ENCODE measurements around the gene RPL7A. TPM values are rescaled to one million over a fixed set of nuclear protein-coding genes. Genes with fewer than 3 reads are reported as not detected.

RPL7A gene
- 2,199 and 3,178 TPM in 2 replicates for total RNA-seq

DNA sequence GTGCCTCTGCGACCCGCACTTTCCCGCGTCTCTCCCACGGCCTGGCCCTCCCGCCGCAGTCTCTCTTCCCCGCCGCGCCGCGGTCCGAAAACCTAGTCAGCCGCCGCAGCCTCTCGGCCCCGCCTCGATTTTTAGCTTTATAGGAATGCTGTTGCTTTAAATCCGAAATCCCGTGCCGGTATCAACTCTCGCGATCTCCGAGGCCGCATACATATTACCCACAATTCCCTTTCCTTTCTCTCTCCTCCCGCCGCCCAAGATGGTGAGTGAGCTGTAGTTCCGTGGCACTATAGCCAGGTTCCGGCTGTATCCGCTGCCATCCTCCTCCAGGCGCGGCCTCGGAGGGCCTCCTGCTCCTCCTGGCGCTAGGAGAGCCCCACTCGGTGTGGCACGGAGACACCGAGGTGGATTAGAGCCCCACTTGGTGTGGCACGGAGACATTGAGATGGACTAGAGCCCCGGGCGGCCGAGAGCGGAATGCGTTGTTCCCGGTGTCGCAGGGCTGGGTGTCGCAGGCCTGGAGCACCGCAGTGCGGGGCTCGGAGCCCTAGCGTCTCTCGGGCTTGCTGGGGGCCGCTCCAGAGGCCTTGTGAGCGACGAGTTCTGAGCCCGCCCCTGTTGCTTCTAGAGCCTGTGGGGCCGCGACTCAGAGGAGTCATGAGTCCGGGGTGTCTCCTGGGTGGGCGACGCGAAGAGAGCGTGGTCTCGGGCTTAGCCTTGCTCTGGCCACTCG lies at the start of gene RPL7A, which contains the start of gene MED22:
Gene RPL7A, plus strand, starts transcription at position 234 of the 733 bp plus-strand sequence. Its CDS starts 26 bp downstream, at position 260.
Gene MED22, minus strand, starts transcription at position 147 of the 733 bp plus-strand sequence. CDS start 1,469 bp downstream, outside the sequence.

DNA sequence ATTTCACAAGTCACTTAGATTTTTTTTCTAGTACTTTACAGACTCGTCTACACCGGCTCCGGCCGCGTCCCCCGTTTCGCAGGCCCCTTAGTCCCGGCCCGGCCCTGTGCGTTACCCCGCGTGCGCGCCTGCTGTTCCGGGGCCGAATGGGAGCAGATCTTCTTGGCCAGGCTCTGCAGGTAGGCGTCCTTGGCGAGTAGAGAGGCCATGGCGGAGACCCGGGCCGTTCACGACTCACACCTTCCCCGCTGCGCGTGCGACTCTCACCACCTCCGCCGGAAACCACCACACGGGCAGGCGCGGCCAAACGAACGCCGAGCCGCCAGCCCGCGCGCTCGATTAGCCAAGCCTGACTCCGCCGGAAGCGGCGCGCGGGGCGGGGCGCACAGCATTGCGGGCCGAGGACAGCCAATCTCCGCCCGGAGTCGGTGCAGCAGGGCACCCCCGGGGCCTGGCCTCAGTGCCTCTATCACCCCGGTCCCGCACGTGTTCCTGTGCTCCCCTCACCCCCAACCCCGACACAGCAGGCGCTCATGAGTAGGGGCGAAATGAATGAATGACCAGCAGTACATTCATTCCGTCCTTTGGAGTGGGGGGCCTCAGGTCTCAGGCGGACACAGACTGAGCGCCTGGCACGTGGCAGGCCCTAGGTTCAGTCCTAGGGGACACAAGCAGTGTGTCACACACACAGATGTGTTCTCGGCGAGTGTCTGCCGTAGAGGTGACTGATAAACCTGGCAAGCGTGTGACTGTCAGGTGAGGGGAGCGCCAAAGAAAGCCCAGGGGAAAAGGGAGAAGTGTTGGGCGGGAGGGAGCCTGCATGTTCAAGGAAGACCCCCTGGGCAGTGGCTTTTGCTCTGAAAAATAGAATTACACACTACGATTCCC lies 11.8 kb upstream of the RPL7A start, which contains the start of gene SURF6:
Gene SURF6, minus strand, starts transcription at position 265 of the 888 bp plus-strand sequence. Its CDS starts 56 bp downstream, at position 209.

DNA sequence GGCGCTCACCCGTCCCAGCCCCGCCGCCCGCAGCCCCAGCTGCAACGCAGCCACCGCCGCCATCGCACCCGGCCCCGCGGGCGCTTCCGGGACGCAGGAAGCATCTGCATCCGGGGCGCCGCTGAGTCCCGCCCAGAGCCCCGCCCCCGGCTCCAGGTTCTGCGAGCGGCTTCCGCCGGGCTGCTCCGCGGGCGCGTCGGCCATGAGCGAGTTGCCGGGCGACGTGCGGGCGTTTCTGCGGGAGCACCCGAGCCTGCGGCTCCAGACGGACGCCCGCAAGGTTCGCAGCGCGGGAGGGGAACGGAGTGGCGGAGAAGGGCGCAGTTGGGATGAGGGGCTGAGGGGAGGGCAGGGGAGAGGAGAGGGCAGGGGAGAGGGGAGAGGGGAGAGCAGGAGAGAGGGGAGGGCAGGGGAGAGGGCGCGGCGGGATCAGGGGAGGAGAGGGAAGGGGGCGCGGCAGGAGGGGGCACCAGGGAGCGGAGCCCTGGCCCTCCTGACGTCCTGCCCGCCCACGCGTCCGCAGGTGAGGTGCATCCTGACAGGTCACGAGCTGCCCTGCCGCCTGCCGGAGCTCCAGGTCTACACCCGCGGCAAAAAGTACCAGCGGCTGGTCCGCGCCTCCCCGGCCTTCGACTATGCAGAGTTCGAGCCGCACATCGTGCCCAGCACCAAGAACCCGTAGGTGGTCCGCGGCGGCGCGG lies 8.5 kb downstream of the RPL7A start, which contains the start of the genes SURF1 and SURF2:
Gene SURF1, minus strand, starts transcription at position 97 of the 701 bp plus-strand sequence. Its CDS starts 34 bp downstream, at position 63.
Gene SURF2, plus strand, starts transcription at position 160 of the 701 bp plus-strand sequence. Its CDS starts 43 bp downstream, at position 203.

DNA sequence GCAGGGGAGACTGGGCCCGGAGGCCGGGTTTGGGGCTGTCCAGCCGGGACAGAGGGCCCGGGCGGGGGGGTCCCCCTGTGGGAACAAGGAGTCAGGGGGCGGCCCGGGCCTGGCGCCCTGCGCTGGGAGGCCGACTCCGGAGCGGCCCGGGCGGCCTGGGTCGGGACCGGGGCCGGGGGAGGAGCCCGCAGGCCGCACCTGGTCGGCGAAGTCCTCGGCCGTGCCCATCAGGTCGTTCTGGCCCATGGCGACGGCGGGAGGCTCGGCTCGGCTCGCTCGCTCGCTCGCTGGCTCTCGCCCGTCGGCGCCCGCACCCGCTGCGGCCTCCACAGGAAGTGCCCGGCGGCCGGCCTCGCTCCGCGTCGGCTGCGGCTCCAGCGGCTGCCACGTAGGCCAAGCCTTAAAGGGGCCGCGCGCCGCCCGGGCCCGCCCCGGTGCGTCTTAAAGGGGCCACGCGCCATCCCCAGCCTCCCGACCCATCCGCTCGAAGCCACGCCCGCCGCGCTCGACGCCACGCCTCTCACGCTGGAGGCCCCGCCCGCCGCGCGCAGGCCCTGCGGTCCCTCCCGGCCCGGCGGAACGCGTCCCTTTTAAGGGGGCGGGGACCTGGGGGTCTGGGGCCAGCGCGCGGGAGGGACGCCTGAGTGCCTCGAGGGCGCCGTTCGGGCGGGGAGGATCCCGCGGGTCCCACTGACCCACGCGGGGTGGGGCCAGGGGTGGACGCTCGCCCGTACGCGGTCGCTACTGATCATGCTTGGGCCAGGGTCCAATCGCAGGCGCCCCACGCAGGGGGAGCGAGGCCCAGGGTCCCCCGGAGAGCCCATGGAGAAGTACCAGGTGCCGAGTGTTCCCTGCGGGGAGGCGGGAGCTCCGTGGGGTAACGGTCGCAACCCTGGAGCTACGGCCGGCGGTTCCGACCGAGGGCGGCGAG lies 28.0 kb downstream of the RPL7A start, which contains the start of the genes STKLD1 and SURF4:
Gene STKLD1, plus strand, starts transcription at position 643 of the 931 bp plus-strand sequence. Its CDS starts 108 bp downstream, at position 751.
Gene SURF4, minus strand, starts transcription at position 337 of the 931 bp plus-strand sequence. Its CDS starts 91 bp downstream, at position 246.

Other genes with a start within 250 kb of the RPL7A start
- 19.9 and 32.5 TPM in 2 replicates for gene RALGDS, start 227.0 kb upstream of the RPL7A start, total RNA-seq
- gene GBGT1, start 184.3 kb upstream of the RPL7A start, total RNA-seq = 11.1 and 13.6 TPM in 2 replicates
- gene OBP2B, start 139.0 kb upstream of the RPL7A start, total RNA-seq = not detected in 2 replicates
- not detected in 2 replicates for gene ABO, start 73.0 kb upstream of the RPL7A start, total RNA-seq
- gene SURF6, start 12.0 kb upstream of the RPL7A start, total RNA-seq = 13.0 and 17.6 TPM in 2 replicates
- gene MED22, start 87 bp upstream of the RPL7A start, total RNA-seq = 11.6 and 14.3 TPM in 2 replicates
- gene SURF1, start 8.3 kb downstream of the RPL7A start, total RNA-seq = 31.9 and 43.9 TPM in 2 replicates
- 13.1 and 16.9 TPM in 2 replicates for gene SURF2, start 8.3 kb downstream of the RPL7A start, total RNA-seq
- 440 and 443 TPM in 2 replicates for gene SURF4, start 27.8 kb downstream of the RPL7A start, total RNA-seq
- gene STKLD1, start 28.1 kb downstream of the RPL7A start, total RNA-seq = 0.32 and 0.61 TPM in 2 replicates
- gene REXO4, start 69.8 kb downstream of the RPL7A start, total RNA-seq = 16.2 and 20.4 TPM in 2 replicates
- gene ADAMTS13, start 74.1 kb downstream of the RPL7A start, total RNA-seq = 0.65 and 1.1 TPM in 2 replicates
- gene CACFD1, start 111.8 kb downstream of the RPL7A start, total RNA-seq = 5.3 and 5.5 TPM in 2 replicates
- 26.6 and 31.8 TPM in 2 replicates for gene SLC2A6, start 130.9 kb downstream of the RPL7A start, total RNA-seq
- gene MYMK, start 176.7 kb downstream of the RPL7A start, total RNA-seq = not detected in 2 replicates
- under 0.01 TPM in 1 of 2 replicates, not detected in the other for gene ADAMTSL2, start 186.5 kb downstream of the RPL7A start, total RNA-seq